ENCODE measurements around the gene PLCB3. TPM values are rescaled to one million over a fixed set of nuclear protein-coding genes. Genes with fewer than 3 reads are reported as not detected.

Gene PLCB3
- total and polyA plus RNA-seq, 2 of the 13 experiments (the other 11 are each of a cell fraction or from before 2014, with no cell fraction given), result 7.5 to 13.8 TPM

GRCh38 chr11:64251016-64251752 is at the start of gene PLCB3 (continued):
- no peak for TF ChIP-seq HIC2 (CRISPR knock-in tag; IDR thresholded peaks at IDR 0.05; ENCODE audit: low read depth)
- TF ChIP-seq CHD2 (IDR thresholded peaks at IDR 0.05; ENCODE audit: low read depth, low read length), result no peak
- TF ChIP-seq SNAPC2 (CRISPR knock-in tag; IDR thresholded peaks at IDR 0.05), result no peak
- TF ChIP-seq HHEX (CRISPR knock-in tag; IDR thresholded peaks at IDR 0.05), result no peak
- no peak for TF ChIP-seq NCOR1 (IDR thresholded peaks at IDR 0.05; ENCODE audit: borderline replicate concordance, low read length)
- TF ChIP-seq TMF1 (CRISPR knock-in tag; IDR thresholded peaks at IDR 0.05; ENCODE audit: low read depth), result no peak
- TF ChIP-seq, protein P1, sequence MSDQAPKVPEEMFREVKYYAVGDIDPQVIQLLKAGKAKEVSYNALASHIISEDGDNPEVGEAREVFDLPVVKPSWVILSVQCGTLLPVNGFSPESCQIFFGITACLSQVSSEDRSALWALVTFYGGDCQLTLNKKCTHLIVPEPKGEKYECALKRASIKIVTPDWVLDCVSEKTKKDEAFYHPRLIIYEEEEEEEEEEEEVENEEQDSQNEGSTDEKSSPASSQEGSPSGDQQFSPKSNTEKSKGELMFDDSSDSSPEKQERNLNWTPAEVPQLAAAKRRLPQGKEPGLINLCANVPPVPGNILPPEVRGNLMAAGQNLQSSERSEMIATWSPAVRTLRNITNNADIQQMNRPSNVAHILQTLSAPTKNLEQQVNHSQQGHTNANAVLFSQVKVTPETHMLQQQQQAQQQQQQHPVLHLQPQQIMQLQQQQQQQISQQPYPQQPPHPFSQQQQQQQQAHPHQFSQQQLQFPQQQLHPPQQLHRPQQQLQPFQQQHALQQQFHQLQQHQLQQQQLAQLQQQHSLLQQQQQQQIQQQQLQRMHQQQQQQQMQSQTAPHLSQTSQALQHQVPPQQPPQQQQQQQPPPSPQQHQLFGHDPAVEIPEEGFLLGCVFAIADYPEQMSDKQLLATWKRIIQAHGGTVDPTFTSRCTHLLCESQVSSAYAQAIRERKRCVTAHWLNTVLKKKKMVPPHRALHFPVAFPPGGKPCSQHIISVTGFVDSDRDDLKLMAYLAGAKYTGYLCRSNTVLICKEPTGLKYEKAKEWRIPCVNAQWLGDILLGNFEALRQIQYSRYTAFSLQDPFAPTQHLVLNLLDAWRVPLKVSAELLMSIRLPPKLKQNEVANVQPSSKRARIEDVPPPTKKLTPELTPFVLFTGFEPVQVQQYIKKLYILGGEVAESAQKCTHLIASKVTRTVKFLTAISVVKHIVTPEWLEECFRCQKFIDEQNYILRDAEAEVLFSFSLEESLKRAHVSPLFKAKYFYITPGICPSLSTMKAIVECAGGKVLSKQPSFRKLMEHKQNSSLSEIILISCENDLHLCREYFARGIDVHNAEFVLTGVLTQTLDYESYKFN (CRISPR knock-in tag; conservative IDR thresholded peaks at IDR 0.05), result no peak
- no peak for TF ChIP-seq ZNF546 (CRISPR knock-in tag; conservative IDR thresholded peaks at IDR 0.05)
- no peak for TF ChIP-seq ADNP (CRISPR knock-in tag; IDR thresholded peaks at IDR 0.05)
- TF ChIP-seq, protein P2, sequence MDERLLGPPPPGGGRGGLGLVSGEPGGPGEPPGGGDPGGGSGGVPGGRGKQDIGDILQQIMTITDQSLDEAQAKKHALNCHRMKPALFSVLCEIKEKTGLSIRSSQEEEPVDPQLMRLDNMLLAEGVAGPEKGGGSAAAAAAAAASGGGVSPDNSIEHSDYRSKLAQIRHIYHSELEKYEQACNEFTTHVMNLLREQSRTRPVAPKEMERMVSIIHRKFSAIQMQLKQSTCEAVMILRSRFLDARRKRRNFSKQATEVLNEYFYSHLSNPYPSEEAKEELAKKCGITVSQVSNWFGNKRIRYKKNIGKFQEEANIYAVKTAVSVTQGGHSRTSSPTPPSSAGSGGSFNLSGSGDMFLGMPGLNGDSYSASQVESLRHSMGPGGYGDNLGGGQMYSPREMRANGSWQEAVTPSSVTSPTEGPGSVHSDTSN (CRISPR knock-in tag; IDR thresholded peaks at IDR 0.05), result no peak
- no peak for TF ChIP-seq MAF1 (CRISPR knock-in tag; IDR thresholded peaks at IDR 0.05; ENCODE audit: borderline replicate concordance)
- peak; percentile 15; the same call in 1 of the 2 replicates for TF ChIP-seq SAP130 (CRISPR knock-in tag; IDR thresholded peaks at IDR 0.05; ENCODE audit: low read depth)
- no peak for TF ChIP-seq KDM6A (CRISPR knock-in tag; IDR thresholded peaks at IDR 0.05; ENCODE audit: low read depth)
- TF ChIP-seq FIP1L1 (IDR thresholded peaks at IDR 0.05; ENCODE audit: borderline replicate concordance, insufficient read depth, low read depth, low read length), result no peak
- TF ChIP-seq TRIM22 (IDR thresholded peaks at IDR 0.05), result no peak
- TF ChIP-seq SP140L (CRISPR knock-in tag; IDR thresholded peaks at IDR 0.05; ENCODE audit: borderline replicate concordance), result no peak
- TF ChIP-seq DNMT1 (CRISPR knock-in tag; IDR thresholded peaks at IDR 0.05), result no peak
- no peak for TF ChIP-seq FOXC1 (CRISPR knock-in tag; IDR thresholded peaks at IDR 0.05; ENCODE audit: borderline replicate concordance)
- TF ChIP-seq RFX3 (CRISPR knock-in tag; IDR thresholded peaks at IDR 0.05), result no peak
- no peak for TF ChIP-seq EZH2 (conservative IDR thresholded peaks at IDR 0.05; ENCODE audit: low read depth, low read length)
- no peak for TF ChIP-seq ZNF740 (CRISPR knock-in tag; IDR thresholded peaks at IDR 0.05)
- no peak for TF ChIP-seq JARID2 (CRISPR knock-in tag; IDR thresholded peaks at IDR 0.05; ENCODE audit: insufficient replicate concordance)
- no peak for TF ChIP-seq NFATC3 (CRISPR knock-in tag; IDR thresholded peaks at IDR 0.05)
- no peak for TF ChIP-seq ELF4 (CRISPR knock-in tag; IDR thresholded peaks at IDR 0.05; ENCODE audit: borderline replicate concordance)
